ENCODE measurements around the gene ABCC4. TPM values are rescaled to one million over a fixed set of nuclear protein-coding genes. Genes with fewer than 3 reads are reported as not detected.

ABCC4 gene
- total and polyA plus RNA-seq, 2 experiments from 2014 or later = 9.8 to 23.3 TPM

DNA sequence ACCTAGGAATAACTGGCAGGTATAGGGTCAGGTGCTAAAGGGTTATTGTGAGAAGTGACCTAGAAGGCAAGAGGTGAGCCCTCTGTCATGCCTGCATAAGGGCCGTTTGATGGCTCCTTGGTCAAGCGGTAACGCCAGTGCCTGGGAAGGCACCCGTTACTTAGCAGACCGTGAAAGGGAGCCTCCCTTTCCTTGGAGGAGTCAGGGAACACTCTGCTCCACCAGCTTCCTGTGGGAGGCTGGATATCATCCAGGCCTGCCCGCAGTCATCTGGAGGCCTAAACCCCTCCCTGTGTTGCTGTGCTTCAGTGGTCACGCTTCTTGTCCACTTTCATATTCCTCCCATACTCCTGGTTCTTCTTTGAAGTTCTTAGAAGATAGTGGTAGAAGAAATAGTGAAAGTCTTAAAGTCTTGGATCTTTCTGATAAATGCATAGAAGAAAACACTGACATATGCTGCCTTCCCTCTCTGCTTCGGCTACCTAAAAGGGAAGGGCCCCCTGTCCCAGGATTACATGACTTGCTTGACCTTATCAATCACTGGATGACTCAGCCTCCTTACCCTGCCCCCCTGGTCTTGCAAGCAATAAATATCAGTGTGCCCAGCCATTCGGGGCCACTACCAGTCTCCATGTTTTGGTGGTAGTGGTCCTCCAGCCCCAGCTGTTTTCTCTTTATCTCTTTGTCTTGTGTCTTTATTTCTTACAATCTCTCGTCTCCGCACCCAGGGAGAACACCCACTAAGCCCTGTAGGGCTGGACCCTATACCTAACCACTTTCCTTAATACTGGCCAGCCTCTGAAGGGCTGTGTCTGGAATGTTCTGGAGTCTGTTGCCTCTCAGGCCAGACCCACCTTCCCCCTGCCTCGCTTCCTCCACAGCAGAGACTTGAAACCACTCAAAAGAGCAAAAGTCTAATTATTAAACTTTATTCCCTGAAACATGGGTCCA, 16.1 kb upstream of the ABCC4 start:
- Histone ChIP-seq H3K36me3 (replicated peaks; ENCODE audit: insufficient read depth, low read depth) (no peaks in the 10 kb centered on the region), H3K9me2 (replicated peaks; ENCODE audit: insufficient read depth) (no peaks in the 10 kb centered on the region), H3K27ac (no peak overlapping the region), H3K27me3 (no peaks in the 10 kb centered on the region), H2AFZ (no peak overlapping the region), H3K79me2 (no peaks in the 10 kb centered on the region), H4K20me1 (ENCODE audit: insufficient read depth, poor library complexity, severe bottlenecking) (no peaks in the 10 kb centered on the region), H3K4me1 (ENCODE audit: insufficient read depth) (no peaks in the 10 kb centered on the region), H3K4me2 (no peak overlapping the region), H3K9me3 (ENCODE audit: low read depth) (no peaks in the 10 kb centered on the region), H3K4me3 (no peak overlapping the region)
- 70% methylated on average over 12 of the region's 12 CpGs for WGBS (ENCODE audit: low lambda C conversion rate, missing lambda C conversion rate)
- DNase-seq (ENCODE audit: low spot score) = no peak
- TF ChIP-seq, protein P1, sequence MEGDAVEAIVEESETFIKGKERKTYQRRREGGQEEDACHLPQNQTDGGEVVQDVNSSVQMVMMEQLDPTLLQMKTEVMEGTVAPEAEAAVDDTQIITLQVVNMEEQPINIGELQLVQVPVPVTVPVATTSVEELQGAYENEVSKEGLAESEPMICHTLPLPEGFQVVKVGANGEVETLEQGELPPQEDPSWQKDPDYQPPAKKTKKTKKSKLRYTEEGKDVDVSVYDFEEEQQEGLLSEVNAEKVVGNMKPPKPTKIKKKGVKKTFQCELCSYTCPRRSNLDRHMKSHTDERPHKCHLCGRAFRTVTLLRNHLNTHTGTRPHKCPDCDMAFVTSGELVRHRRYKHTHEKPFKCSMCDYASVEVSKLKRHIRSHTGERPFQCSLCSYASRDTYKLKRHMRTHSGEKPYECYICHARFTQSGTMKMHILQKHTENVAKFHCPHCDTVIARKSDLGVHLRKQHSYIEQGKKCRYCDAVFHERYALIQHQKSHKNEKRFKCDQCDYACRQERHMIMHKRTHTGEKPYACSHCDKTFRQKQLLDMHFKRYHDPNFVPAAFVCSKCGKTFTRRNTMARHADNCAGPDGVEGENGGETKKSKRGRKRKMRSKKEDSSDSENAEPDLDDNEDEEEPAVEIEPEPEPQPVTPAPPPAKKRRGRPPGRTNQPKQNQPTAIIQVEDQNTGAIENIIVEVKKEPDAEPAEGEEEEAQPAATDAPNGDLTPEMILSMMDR (IDR thresholded peaks at IDR 0.05; ENCODE audit: poor library complexity) = no peak
- no peak for TF ChIP-seq EZH2 (IDR thresholded peaks at IDR 0.05; ENCODE audit: borderline replicate concordance)
- no peak for TF ChIP-seq EZH2phosphoT487 (IDR thresholded peaks at IDR 0.05; ENCODE audit: low read depth, severe bottlenecking, unreplicated experiment)

DNA sequence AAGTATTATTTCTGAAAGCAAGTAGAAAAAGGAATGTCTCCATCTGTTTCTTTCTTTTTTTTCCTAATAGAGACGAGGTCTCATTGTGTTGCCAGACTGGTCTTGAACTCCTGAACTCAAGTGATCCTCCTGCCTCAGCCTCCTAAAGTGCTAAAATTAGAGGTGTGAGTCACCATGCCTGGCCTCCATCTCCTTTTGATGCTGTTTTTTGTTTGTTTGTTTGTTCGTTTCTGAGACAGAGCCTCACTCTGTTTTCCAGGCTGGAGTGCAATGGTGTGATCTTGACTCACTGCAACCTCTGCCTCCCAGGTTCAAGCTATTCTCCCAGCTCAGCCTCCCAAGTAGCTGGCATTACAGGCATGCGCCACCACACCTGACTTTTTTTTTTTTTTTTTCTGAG, 14.5 kb upstream of the ABCC4 start:
- whole genome bisulfite sequencing (ENCODE audit: low lambda C conversion rate, missing lambda C conversion rate) = 87% methylated on average over 3 of the region's 3 CpGs
- no peaks in the 10 kb centered on the region for H4K20me1 ChIP-seq (ENCODE audit: insufficient read depth, poor library complexity, severe bottlenecking)
- DNase-seq (ENCODE audit: low spot score) = no peak
- no peaks in the 10 kb centered on the region for H3K27me3 ChIP-seq
- H3K9me3 ChIP-seq (ENCODE audit: low read depth) = no peaks in the 10 kb centered on the region
- H3K4me3 ChIP-seq = no peak overlapping the region
- TF ChIP-seq, protein P1 (IDR thresholded peaks at IDR 0.05; ENCODE audit: poor library complexity) = no peak
- TF ChIP-seq EZH2phosphoT487 (IDR thresholded peaks at IDR 0.05; ENCODE audit: low read depth, severe bottlenecking, unreplicated experiment) = no peak
- no peak for TF ChIP-seq EZH2 (IDR thresholded peaks at IDR 0.05; ENCODE audit: borderline replicate concordance)
- no peaks in the 10 kb centered on the region for H3K36me3 ChIP-seq (replicated peaks; ENCODE audit: insufficient read depth, low read depth)
- no peaks in the 10 kb centered on the region for H3K4me1 ChIP-seq (ENCODE audit: insufficient read depth)
- no peak overlapping the region for H2AFZ ChIP-seq
- no peaks in the 10 kb centered on the region for H3K79me2 ChIP-seq
- H3K4me2 ChIP-seq = no peak overlapping the region
- H3K9me2 ChIP-seq (replicated peaks; ENCODE audit: insufficient read depth) = no peaks in the 10 kb centered on the region
- no peak overlapping the region for H3K27ac ChIP-seq

DNA sequence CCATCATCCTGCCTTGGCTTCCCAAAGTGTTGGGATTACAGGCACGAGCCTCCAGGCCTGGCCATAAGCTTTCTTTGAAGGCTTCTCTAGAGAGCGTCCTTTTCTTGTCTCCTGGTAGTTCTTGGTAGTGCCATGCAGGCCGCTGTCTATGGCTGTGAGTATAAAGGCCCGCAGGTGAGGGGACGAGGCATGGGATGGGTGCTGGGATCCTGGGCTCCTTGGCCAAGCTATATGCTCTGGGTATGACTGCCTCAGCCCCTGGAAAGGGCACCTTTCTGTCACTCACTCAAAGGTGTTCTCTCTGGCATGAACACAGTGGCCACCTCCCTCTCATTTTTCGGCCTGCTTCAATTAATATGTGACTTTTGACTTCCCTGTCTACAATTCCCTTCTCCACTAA, 6.3 kb upstream of the ABCC4 start:
- Histone ChIP-seq H3K9me3 (ENCODE audit: low read depth) (no peaks in the 10 kb centered on the region), H4K20me1 (ENCODE audit: insufficient read depth, poor library complexity, severe bottlenecking) (no peaks in the 10 kb centered on the region), H3K4me2 (no peak overlapping the region), H3K27me3 (no peaks in the 10 kb centered on the region), H3K27ac (no peak overlapping the region), H3K4me1 (ENCODE audit: insufficient read depth) (peaks cover 6% of the 10 kb centered on the region), H3K4me3 (no peak overlapping the region), H2AFZ (no peak overlapping the region), H3K36me3 (replicated peaks; ENCODE audit: insufficient read depth, low read depth) (no peaks in the 10 kb centered on the region), H3K9me2 (replicated peaks; ENCODE audit: insufficient read depth) (no peaks in the 10 kb centered on the region), H3K79me2 (peaks cover 7% of the 10 kb centered on the region)
- TF ChIP-seq EZH2phosphoT487 (IDR thresholded peaks at IDR 0.05; ENCODE audit: low read depth, severe bottlenecking, unreplicated experiment) (no peak), EZH2 (IDR thresholded peaks at IDR 0.05; ENCODE audit: borderline replicate concordance) (no peak)
- TF ChIP-seq, protein P1 (IDR thresholded peaks at IDR 0.05; ENCODE audit: poor library complexity) = no peak
- 78% methylated on average over 6 of the region's 6 CpGs for WGBS (ENCODE audit: low lambda C conversion rate, missing lambda C conversion rate)
- DNase-seq (ENCODE audit: low spot score) = no peak

All from hepatocyte (in vitro differentiated cells).